Activated gamma-delta T cell treated with Interleukin-2 at 50 U/mL for 16 hours (primary cell): Measurements from ENCODE around the gene RTCA.
"Not testable (repeated sequence)": the region's sequence is repeated elsewhere in the genome, so short reads cannot be mapped to it uniquely, and the experiment has no call there.

Source experiments
- DNase-seq: peaks from one replicate; pipeline ENCODE4 v3.0.0-alpha.2; 2020

Gene RTCA

GRCh38 chr1:100264081-100264480 lies 1.9 kb upstream of the RTCA start:
- not testable (repeated sequence) for DNase-seq

GRCh38 chr1:100265562-100265930 lies 470 bp upstream of the RTCA start:
- DNase-seq: peak; percentile 6

- DNase-seq: no peak
These were observed 725 bp downstream of the RTCA start for GRCh38 chr1:100266741-100267140.

DNA sequence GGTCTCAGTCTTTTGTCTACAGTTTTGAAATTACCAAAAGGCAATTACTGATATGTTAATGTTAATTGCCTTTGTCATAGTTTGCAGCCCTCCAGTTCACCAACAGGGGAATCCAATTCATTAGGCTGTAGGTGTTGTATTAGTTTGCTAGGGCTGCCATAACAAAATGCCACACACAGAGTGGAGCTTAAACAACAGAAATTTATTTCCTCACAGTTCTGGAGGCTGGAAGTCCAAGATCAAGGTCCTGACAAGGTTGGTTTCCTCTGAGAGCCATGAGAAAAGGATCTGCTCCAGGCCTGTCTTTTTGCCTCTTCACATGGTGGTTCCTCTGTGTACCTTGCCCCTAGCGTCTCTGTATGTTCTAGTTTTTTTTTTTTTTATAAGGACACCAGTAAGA lies 1.3 kb downstream of the RTCA start:
- no peak for DNase-seq

DNA sequence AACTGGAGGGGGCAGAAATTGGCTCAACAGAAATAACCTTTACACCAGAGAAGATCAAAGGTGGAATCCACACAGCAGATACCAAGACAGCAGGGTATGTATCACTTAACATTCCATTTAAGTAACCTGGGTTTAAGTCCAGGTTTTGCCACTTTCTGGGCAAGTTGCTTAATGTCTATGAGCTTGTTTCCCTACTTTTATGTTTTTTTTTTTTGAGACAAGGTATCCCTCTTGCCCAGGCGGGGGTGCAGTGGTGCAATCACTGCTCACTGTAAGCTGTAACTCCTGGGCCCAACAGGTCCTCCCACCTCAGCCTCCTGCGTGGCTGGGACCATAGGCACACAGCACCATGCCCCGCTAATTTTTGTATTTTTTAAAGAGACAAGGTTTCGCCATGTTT lies 2.2 kb downstream of the RTCA start:
- DNase-seq: no peak

GRCh38 chr1:100277866-100278265 lies 11.8 kb downstream of the RTCA start:
- peak; percentile 18 for DNase-seq

DNA sequence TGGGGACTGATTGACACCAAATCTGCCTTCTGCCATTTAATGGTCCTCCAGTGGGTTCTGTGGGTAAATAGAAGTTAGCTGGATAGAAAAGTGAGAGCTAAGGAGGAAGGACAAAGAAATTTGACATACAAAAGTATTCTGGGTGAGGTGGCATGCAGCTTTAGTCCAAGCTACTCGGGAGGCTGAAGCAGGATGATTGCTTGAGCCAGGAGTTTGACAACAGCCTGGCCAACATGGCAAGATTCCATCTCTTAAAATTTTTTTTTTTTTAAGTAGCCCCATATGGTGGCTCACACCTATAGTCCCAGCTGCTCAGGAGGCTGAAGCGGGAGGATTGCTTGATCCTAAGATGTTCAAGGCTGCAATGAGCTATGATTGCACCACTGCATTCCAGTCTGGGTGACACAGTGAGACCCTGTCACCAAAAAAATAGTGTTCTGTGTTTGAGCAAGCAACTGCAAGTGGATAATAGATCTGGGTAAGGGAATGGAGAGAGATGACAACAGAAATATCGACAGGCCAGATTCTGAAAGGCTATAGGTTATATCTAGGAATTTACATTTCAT lies 13.4 kb downstream of the RTCA start:
- DNase-seq: no peak

- no peak for DNase-seq
These were observed 14.1 kb downstream of the RTCA start for GRCh38 chr1:100279954-100280682.

DNA sequence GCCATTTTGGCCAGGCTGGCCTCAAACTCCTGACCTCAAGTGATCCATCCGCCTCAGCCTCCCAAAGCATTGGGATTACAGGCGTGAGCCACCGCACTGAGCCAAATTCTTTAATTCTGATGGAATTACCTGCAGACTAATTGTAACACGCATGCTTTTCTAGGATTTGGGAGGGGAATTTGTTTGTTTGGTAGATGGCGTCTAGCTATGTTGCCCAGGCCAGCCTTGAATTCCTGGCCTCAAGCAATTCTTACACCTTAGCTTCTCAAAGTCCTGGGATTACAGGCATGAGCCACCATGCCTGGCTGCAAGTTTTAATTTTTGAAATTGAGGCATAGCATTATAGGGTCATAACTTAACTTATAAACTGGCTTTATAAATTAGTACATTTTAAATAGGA lies 18.6 kb downstream of the RTCA start:
- DNase-seq: no peak

DNA sequence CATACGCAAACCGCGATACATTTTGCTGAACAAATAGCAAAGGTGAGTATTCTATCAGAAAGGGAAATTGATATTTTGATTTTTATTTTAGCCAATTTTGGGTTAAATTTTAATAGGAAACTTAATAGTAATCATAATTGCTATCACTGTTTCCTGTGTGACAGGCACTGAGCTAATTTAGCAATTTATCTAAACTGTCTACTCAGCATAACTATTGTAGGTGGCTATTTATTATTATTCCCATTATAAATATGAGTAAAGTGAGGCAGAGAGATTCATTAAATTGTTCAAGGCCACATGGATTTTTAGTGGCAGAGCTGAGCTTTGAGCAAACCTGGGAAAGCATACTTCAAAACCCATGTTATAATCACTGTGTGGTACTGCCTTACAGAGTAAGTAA lies 21.1 kb downstream of the RTCA start:
- no peak for DNase-seq

- no peak for DNase-seq
These were observed 24.3 kb downstream of the RTCA start for GRCh38 chr1:100290291-100290690.

DNA sequence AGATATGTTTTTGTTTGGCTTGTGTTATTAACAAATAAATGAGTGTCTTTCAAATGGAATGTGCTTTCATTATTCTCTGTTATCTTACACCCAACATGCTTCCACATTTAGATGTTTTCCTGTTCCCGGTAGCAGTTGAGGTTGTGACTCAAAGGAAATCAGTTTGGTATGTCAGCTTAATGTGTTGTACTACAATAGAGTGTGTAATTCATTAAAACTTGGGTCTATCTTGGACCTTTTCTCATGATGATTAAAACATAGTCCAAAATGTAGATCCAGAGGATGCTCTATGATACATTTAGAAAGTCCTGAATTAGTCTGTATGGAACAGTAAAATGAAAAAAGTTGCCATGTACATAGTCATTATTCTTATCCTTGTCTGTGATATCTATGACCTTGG lies 26.7 kb downstream of the RTCA start:
- DNase-seq: no peak

GRCh38 chr1:100296140-100296539 lies 30.1 kb downstream of the RTCA start:
- no peak for DNase-seq

DNA sequence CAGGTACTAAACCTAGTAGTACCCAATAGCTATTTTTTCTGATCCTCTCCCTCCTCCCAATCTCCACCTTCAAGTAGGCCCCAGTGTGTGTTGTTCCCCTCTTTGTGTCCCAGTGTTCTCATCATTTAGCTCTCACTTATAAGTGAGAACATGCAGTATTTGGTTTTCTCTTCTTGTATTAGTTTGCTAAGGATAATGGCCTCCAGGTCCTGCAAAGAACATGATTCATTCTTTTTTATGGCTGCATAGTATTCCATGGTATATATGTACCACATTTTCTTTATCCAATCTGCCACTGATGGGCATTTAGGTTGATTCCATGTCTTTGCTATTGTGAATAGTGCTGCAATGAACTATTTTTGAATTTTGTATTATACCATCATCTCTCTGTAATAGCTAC lies 31.0 kb downstream of the RTCA start:
- not testable (repeated sequence) for DNase-seq

DNA sequence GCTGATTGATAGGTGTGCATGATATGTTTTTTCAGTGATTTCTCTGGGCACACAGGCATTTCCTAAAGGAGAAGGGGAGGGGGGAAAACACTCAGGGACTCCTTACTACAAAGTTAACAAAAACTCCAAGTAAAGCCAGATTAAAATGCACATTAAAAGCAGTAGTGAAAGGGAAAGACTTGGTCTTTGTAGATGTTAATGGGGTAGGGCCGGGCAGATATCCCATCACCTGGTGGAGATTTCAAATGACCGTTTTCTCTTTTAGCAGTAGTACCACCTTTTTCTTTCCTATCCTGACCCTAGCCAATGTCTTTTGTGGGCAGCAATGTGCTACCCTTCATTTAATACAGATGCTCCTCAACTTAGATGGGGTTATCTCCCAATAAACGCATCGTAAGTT lies 32.5 kb downstream of the RTCA start:
- DNase-seq: no peak

- DNase-seq: no peak
These were observed 33.7 kb downstream of the RTCA start for GRCh38 chr1:100299521-100300222.

GRCh38 chr1:100300691-100301090 lies 34.7 kb downstream of the RTCA start:
- no peak for DNase-seq

- no peak for DNase-seq
These were observed 36.7 kb downstream of the RTCA start for GRCh38 chr1:100302739-100303138.

DNA sequence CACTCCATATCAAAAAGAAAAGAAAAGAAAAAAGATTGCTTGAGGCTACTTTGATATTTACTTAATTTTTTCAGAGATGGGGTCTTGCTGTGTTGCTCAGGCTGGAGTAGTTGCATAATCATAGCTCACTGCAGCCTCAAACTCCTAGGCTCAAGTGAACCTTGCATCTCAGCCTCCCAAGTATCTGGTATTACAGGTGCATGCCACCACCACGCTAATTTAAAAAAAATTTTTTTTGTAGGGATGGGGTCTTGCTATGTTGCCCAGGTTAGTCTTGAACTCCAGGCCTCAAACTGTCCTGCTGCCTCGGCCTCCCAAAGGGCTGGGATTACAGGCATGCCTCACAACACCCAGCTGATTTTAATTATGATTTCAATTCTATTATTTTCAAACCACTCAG lies 38.2 kb downstream of the RTCA start:
- DNase-seq: no peak

DNA sequence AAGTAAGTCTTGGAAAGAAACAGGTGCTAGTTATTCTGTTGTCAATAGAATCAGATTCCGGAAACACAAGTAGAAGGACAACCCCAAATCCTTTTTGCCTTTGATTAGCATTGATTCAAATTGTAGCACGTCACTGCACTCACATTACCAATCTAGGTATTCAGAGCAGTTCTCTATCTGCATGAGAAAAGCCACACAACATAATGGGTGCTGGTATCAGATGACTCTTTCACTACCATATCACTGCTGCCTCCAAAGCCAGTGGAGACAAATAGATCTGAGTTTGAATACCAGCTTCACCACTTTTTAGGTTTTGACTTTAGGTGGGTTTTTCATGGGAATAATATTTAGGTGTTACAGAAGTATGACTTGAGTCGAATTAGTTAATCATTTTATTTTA lies 38.9 kb downstream of the RTCA start:
- no peak for DNase-seq

GRCh38 chr1:100305954-100306353 lies 39.9 kb downstream of the RTCA start:
- DNase-seq: no peak

DNA sequence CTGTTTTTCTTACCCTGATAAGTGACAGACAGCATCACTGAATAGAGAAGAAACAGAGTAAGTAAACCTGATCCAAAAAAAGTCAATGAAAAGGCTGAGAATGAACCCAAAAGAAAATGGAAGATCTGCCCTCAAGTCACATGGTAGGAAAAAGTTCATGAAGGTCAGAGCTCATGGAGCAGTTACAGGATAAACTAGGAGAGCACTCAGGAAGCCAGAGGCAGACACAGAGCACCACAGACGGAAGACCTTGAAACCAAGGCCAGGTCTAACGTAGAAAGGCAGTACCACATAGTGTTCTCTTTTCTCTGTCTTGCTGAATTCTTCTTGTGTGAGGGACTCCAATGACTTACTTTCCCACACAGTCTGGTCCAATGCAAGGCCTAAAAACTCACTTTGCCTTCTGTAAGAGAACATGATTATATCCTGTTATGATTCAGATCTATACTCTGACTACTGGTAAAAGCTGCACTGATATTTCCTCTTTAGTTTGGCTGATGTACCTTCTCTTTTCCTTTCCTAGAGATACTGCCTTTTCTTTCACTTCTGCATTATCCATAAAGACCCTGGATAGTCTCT lies 40.8 kb downstream of the RTCA start:
- DNase-seq: no peak

DNA sequence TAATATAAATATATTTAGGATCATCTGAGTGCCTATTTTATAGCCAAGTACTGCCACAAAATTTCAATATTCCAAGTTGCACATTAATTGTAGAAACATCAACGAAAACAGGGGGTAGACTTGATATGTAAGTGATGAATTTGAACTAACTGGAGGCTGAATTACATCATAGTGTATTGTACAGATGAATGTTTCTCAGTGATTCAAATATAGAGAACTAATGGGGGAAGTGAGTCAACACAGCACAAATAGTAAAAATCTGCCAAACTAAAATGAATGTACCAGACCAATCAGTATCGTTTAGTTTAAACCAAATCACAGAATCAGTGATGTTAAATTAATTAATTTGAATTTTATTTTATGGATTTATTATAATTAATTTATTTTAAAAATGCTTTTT lies 42.8 kb downstream of the RTCA start:
- no peak for DNase-seq

GRCh38 chr1:100309863-100310262 lies 43.8 kb downstream of the RTCA start:
- DNase-seq: no peak
